Activated T-helper 17 cell treated with anti-CD3 and anti-CD28 coated beads, Interleukin-2, amount 50 U/mL, for 72 hours (primary cell): ENCODE measurements around the gene NPPA. TPM values are rescaled to one million over a fixed set of nuclear protein-coding genes. Genes with fewer than 3 reads are reported as not detected.
"Not testable (repeated sequence)": the region's sequence is repeated elsewhere in the genome, so short reads cannot be mapped to it uniquely, and the experiment has no call there.

Source experiments
- ATAC-seq: fragments of 150-1000 bp; cut with Tn5 transposase; replicated peaks from 2 replicates; pipeline ENCODE4 v1.10.0; 2021; ENCODE audit warnings: mild to moderate bottlenecking, moderate library complexity
- H3K27ac Mint-ChIP-seq: one replicate; pipeline ENCODE4 v1.8.0; 2022; ENCODE audit warnings: mixed read lengths
- H3K27me3 Mint-ChIP-seq: one replicate; pipeline ENCODE4 v1.8.0; 2022; ENCODE audit warnings: mixed read lengths
- H3K36me3 Mint-ChIP-seq: one replicate; pipeline ENCODE4 v1.8.0; 2022; ENCODE audit warnings: low read depth, mild to moderate bottlenecking, mixed read lengths
- H3K4me1 Mint-ChIP-seq: one replicate; pipeline ENCODE4 v1.8.0; 2022; ENCODE audit warnings: mixed read lengths
- H3K4me3 Mint-ChIP-seq: one replicate; pipeline ENCODE4 v1.8.0; 2022; ENCODE audit warnings: mild to moderate bottlenecking, mixed read lengths
- H3K9me3 Mint-ChIP-seq: one replicate; pipeline ENCODE4 v1.8.0; 2022; ENCODE audit warnings: mixed read lengths
- total RNA-seq, 2 donors: library from RNA; stranded (reverse); gene quantifications; one replicate each; pipeline ENCODE4 v1.2.3, GENCODE V29; 2022

The NPPA gene
- total RNA-seq, 2 donors from 2014 or later = not detected

- ATAC-seq = no peak
- Mint-ChIP-seq H3K4me3 (no peak overlapping the region), H3K36me3 (peaks cover 77% of the 10 kb centered on the region), H3K27me3 (no peaks in the 10 kb centered on the region), H3K4me1 (no peaks in the 10 kb centered on the region), H3K27ac (no peak overlapping the region), H3K9me3 (no peaks in the 10 kb centered on the region)
Measured at GRCh38 chr1:11823366-11824137, 24.0 kb downstream of the NPPA start.

GRCh38 chr1:11822091-11822490 lies 25.5 kb downstream of the NPPA start:
- Mint-ChIP-seq H3K4me3 (no peak overlapping the region), H3K4me1 (no peaks in the 10 kb centered on the region), H3K27ac (peak overlapping the region; percentile 50), H3K36me3 (peaks cover 77% of the 10 kb centered on the region), H3K9me3 (no peaks in the 10 kb centered on the region), H3K27me3 (no peaks in the 10 kb centered on the region)
- ATAC-seq = no peak

- Mint-ChIP-seq H3K4me3 (no peak overlapping the region), H3K27me3 (no peaks in the 10 kb centered on the region), H3K9me3 (no peaks in the 10 kb centered on the region), H3K4me1 (no peaks in the 10 kb centered on the region), H3K36me3 (peaks cover 82% of the 10 kb centered on the region), H3K27ac (no peak overlapping the region)
- no peak for ATAC-seq
Measured at GRCh38 chr1:11817192-11817591, 30.4 kb downstream of the NPPA start.

- Mint-ChIP-seq H3K27me3 (no peaks in the 10 kb centered on the region), H3K27ac (no peak overlapping the region), H3K4me3 (no peak overlapping the region), H3K9me3 (no peaks in the 10 kb centered on the region), H3K4me1 (peaks cover 4% of the 10 kb centered on the region), H3K36me3 (peaks cover 88% of the 10 kb centered on the region)
- no peak for ATAC-seq
Measured at GRCh38 chr1:11813021-11813420, 34.6 kb downstream of the NPPA start.

GRCh38 chr1:11807133-11807532 lies 40.5 kb downstream of the NPPA start:
- Mint-ChIP-seq H3K4me3 (peak overlapping the region; percentile 90), H3K9me3 (no peaks in the 10 kb centered on the region), H3K27me3 (no peaks in the 10 kb centered on the region), H3K4me1 (peaks cover 21% of the 10 kb centered on the region), H3K27ac (peak overlapping the region; percentile 92), H3K36me3 (peaks cover 64% of the 10 kb centered on the region)
- no peak for ATAC-seq

- peak; percentile 68 for ATAC-seq
- peak overlapping the region; percentile 90 for H3K4me3 Mint-ChIP-seq
- H3K9me3 Mint-ChIP-seq = no peaks in the 10 kb centered on the region
- H3K27ac Mint-ChIP-seq = peak overlapping the region; percentile 92
- H3K27me3 Mint-ChIP-seq = no peaks in the 10 kb centered on the region
- peaks cover 64% of the 10 kb centered on the region for H3K36me3 Mint-ChIP-seq
- peaks cover 21% of the 10 kb centered on the region for H3K4me1 Mint-ChIP-seq
Measured at GRCh38 chr1:11806307-11806936, 41.2 kb downstream of the NPPA start.

- Mint-ChIP-seq H3K4me1 (peaks cover 21% of the 10 kb centered on the region), H3K4me3 (peak within 1 kb of the TSS; percentile 90), H3K9me3 (no peaks in the 10 kb centered on the region), H3K27ac (peak within 1 kb of the TSS; percentile 92), H3K27me3 (no peaks in the 10 kb centered on the region), H3K36me3 (peaks cover 66% of the 10 kb centered on the region)
- peak; percentile 91 for ATAC-seq
Measured at GRCh38 chr1:11805422-11806306, 41.9 kb downstream of the NPPA start, which contains the start of the genes CLCN6 and MTHFR. Gene CLCN6, plus strand, starts transcription at chr1:11806191. Its CDS starts 72 bp downstream, at chr1:11806263. Gene MTHFR, minus strand, starts transcription at chr1:11805964. Its CDS starts 2,848 bp downstream, at chr1:11803116.

GRCh38 chr1:11804666-11805421 lies 42.7 kb downstream of the NPPA start:
- Mint-ChIP-seq H3K4me1 (peaks cover 21% of the 10 kb centered on the region), H3K9me3 (no peaks in the 10 kb centered on the region), H3K4me3 (peak overlapping the region; percentile 90), H3K27me3 (no peaks in the 10 kb centered on the region), H3K36me3 (peaks cover 66% of the 10 kb centered on the region), H3K27ac (no peak overlapping the region)
- ATAC-seq = no peak

GRCh38 chr1:11803924-11804665 lies 43.5 kb downstream of the NPPA start:
- Mint-ChIP-seq H3K4me1 (peaks cover 21% of the 10 kb centered on the region), H3K4me3 (peak overlapping the region; percentile 90), H3K36me3 (peaks cover 66% of the 10 kb centered on the region)
- H3K9me3 Mint-ChIP-seq, ATAC-seq, H3K27me3 Mint-ChIP-seq, H3K27ac Mint-ChIP-seq: not testable (repeated sequence)

GRCh38 chr1:11802973-11803885 lies 44.4 kb downstream of the NPPA start:
- Mint-ChIP-seq H3K4me3 (peak overlapping the region; percentile 90), H3K4me1 (peaks cover 19% of the 10 kb centered on the region), H3K27me3 (no peaks in the 10 kb centered on the region), H3K27ac (peak overlapping the region; percentile 72), H3K36me3 (peaks cover 59% of the 10 kb centered on the region), H3K9me3 (no peaks in the 10 kb centered on the region)
- peak; percentile 18 for ATAC-seq

GRCh38 chr1:11802616-11802972 lies 45.0 kb downstream of the NPPA start:
- Mint-ChIP-seq H3K36me3 (peaks cover 53% of the 10 kb centered on the region), H3K4me3 (peak overlapping the region; percentile 90), H3K4me1 (peaks cover 12% of the 10 kb centered on the region), H3K27ac (peak overlapping the region; percentile 72), H3K27me3 (no peaks in the 10 kb centered on the region), H3K9me3 (no peaks in the 10 kb centered on the region)
- ATAC-seq = no peak

GRCh38 chr1:11800756-11801433 lies 46.7 kb downstream of the NPPA start:
- ATAC-seq = no peak
- Mint-ChIP-seq H3K27me3 (no peaks in the 10 kb centered on the region), H3K4me3 (no peak overlapping the region), H3K4me1 (peaks cover 12% of the 10 kb centered on the region), H3K36me3 (peaks cover 59% of the 10 kb centered on the region), H3K27ac (peak overlapping the region; percentile 12), H3K9me3 (no peaks in the 10 kb centered on the region)
